ENCODE data around the gene UBL7. TPM values are rescaled to one million over a fixed set of nuclear protein-coding genes. Genes with fewer than 3 reads are reported as not detected.

UBL7 gene
- total RNA-seq, 1 donor = 42.7 TPM

GRCh38 chr15:74453925-74454763 lies 6.8 kb downstream of the UBL7 start:
- no peak for TF ChIP-seq CTCF (IDR thresholded peaks at IDR 0.05; ENCODE audit: insufficient read depth, low read depth, low read length)
- H3K4me3 ChIP-seq (ENCODE audit: low read depth, low read length) = no peak overlapping the region
- DNase-seq (ENCODE audit: low read depth) = no peak

- DNase-seq (ENCODE audit: low read depth) = no peak
- H3K4me3 ChIP-seq (ENCODE audit: low read depth, low read length) = no peak overlapping the region
- TF ChIP-seq CTCF (IDR thresholded peaks at IDR 0.05; ENCODE audit: insufficient read depth, low read depth, low read length) = no peak
These were observed 8.8 kb downstream of the UBL7 start for GRCh38 chr15:74451861-74452835.

GRCh38 chr15:74451322-74451721 lies 9.6 kb downstream of the UBL7 start:
- no peak for DNase-seq (ENCODE audit: low read depth)
- no peak overlapping the region for H3K4me3 ChIP-seq (ENCODE audit: low read depth, low read length)
- no peak for TF ChIP-seq CTCF (IDR thresholded peaks at IDR 0.05; ENCODE audit: insufficient read depth, low read depth, low read length)

GRCh38 chr15:74449643-74450205 lies 11.2 kb downstream of the UBL7 start:
- DNase-seq (ENCODE audit: low read depth) = no peak
- TF ChIP-seq CTCF (IDR thresholded peaks at IDR 0.05; ENCODE audit: insufficient read depth, low read depth, low read length) = no peak
- no peak overlapping the region for H3K4me3 ChIP-seq (ENCODE audit: low read depth, low read length)

- no peak for DNase-seq (ENCODE audit: low read depth)
- no peak for TF ChIP-seq CTCF (IDR thresholded peaks at IDR 0.05; ENCODE audit: insufficient read depth, low read depth, low read length)
- no peak overlapping the region for H3K4me3 ChIP-seq (ENCODE audit: low read depth, low read length)
These were observed 11.9 kb downstream of the UBL7 start for GRCh38 chr15:74449095-74449494.

GRCh38 chr15:74445816-74446763 lies 14.9 kb downstream of the UBL7 start:
- H3K4me3 ChIP-seq (ENCODE audit: low read depth, low read length) = no peak overlapping the region
- DNase-seq (ENCODE audit: low read depth) = no peak
- TF ChIP-seq CTCF (IDR thresholded peaks at IDR 0.05; ENCODE audit: insufficient read depth, low read depth, low read length) = no peak

Measured in fibroblast of villous mesenchyme (primary cell).